NOMO-1 treated with DMSO at 0.1 percent for 48 hours (cell line): Measurements from ENCODE around the gene GPATCH2L.

ENCODE experiments used
- DNase-seq: peaks from one replicate; lab custom pipeline; 2025; ENCODE audit not compliant: unreplicated experiment; lab: John Stamatoyannopoulos, UW

The GPATCH2L gene

DNA sequence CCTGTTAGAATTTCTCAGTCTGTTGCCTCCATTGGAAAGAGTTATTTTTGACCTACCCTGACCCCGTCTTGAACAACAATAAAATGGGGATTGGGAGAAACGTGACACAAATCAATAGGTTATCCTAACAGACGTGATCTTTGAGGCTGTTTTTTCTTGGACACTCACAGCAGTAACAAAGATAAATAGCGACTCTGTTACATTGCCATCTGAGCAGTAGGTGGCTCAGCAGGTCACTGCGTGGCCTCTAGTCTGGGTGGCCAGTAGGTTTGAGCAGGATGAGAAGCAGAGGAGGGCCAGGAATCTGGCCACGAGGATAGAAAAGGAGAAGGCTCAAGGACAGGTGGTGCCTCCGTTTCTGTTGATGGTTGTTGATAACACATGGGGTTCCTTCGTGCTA lies 101.4 kb downstream of the GPATCH2L start:
- no peak for DNase-seq

DNA sequence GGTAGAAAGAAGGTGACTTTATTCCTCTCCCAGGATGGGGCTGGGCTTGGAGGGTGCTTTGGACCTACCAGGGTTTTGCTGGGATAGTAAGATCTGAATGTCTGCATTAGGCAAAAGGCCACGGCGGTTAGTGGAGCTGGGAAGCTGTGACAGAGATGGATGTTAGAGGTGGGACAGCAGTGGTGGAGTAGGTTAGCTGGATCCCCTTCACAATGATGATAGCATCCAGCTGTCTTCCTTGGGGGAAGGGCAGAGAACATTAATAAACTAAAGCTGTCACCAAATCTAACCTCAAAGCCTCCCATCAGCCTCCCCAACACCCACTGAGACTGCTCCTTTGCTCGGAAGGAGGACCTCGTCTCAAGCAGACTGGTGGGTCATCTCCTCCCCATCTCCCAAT lies 104.8 kb downstream of the GPATCH2L start:
- no peak for DNase-seq

DNA sequence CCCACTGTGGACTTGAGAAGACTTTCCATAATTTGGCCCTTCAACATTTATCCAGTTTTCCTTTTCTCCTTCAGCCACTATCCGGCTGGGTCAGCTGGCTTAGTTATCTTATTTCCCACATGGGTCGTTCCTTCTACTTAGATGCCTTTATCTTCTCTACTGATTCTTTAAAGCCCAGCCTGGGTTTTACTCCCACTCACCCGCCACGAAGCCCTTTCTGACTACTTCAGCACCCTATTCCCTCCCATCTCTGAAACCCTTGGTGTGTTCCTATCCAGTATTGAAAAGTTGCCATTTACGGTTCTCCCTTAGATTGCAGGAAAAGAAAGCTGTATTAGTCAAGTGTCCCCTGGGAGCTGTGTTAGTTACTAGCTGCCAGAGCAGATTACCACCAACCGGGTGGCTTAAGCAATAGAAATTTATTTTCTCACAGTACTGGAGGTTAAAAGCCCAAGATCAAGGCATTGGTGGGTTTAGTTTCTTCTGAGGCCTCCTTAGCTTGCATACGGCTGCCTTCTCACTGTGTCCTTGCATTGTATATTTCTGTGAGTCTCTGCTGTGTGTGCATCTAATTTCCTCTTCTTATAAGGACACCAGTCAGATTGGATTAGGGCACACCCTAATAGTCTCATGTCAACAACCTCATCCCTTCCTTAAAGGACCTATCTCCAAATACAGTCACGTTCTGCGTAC lies 105.5 kb downstream of the GPATCH2L start:
- no peak for DNase-seq

DNA sequence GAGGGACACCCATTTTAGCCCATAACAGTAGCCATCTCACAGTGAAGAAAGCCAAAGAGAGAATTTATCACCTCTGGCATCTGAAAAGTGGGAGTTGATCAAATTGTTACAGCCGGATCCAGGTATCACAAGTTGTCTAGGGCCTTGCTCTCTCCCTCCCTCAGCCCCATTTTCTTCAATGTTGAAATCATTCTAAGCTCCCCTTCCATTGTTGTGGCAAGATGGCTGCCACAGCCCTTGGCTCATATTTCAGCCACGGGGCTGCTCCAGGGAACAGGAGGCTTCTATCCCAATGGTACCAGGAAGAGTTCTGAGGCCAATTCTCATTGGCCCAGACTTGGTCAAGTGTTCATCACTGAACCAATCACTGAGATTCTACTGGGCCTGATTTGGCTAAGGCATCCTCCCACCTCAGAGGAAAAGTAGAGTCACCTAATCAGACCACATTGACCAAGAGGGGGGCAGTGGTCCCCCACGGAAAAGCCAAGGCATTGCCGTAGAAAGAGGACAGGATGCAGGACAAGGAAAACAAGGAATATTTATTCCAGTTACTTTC lies 106.2 kb downstream of the GPATCH2L start:
- DNase-seq: no peak

DNA sequence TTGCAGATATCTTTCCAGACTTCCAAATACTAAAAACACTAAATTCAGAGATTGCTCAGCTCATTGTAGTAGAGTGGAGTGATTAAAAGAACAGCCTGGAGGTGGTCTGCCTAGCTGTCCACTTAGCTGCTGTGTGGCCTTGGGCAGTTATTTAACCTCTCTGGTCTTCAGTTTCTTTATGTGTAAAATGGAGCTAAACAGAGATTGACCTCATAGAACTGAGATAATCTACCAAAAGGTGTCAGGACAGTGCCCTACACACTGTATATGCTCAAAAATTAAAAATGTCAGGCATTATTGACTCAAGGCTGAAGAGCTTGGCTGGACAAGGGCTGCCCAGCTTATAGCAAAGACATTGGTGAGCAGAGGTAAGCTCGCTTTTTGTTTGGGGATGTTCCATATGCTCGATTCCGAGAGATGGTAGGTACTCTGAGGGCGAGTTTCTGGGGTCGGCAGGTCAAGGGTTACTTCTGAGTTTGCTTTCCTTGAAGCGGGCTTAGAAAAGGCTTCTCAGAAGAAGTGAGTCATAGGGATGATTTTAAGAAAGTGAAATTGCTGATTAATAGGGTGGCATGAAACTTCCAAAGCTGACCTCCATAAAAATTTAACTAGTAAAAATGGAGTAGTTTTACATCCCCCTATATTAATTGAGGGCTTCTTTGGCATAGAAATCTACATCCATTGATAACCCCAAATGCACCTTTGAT lies 107.5 kb downstream of the GPATCH2L start:
- DNase-seq: no peak

DNA sequence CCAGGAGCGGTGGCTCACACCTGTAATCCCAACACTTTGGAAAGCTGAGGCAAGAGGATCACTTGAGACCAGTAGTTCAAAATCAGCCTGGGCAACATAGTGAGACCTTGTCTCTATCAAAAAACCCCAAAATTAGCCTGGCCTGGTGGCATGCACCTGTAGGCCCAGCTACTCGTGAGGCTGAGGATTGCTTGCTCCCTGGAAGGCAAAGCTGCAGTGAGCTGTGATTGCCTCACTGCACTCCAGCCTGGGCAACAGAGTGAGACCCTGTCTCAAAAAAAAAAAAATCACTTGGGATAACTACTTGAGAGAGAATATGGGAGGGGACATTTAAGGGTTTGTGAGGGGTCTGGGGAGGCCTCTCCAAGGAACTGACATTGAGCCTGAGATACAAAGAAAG lies 109.0 kb downstream of the GPATCH2L start:
- no peak for DNase-seq

DNA sequence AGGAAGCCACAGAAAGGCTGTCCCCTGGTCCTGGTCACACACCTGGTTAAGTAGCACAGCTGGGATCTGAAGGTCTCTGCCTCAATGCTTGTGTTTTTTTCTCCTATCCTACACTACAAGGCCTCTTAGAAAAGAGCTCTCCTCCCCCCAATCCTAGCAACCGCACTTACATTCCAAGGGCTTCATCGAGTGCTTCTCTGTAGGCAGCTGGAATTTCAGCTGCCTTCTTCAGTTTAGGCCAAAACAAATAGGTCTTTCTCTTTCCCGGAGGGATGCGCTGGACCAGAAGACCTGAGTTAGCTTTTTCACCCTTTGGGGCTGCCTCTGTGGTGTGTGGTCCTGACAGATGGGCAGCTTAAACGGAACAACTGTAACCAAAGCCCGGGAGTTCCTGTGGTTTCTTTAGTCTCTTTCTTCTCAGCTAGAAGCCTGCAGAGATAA lies 109.7 kb downstream of the GPATCH2L start:
- DNase-seq: no peak

DNA sequence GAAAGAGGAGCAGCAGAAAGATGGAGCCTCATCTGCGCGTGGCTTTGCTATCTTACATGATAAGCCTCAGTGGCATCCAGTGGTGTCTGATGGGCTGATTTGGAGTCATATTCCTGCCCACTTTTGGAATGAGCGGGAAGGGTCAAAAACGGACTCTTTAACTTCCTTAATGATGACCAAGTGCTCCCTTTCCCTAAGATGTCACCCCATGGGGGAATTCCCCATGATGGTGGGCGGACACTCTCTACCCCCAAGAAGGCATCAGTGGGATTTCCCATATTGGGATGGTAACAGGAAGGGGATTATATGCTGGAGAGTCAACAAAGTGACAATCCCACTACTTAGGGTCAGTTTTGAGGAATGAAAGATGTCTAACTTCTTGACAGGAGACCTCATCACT lies 110.9 kb downstream of the GPATCH2L start:
- DNase-seq: no peak
